B cell (primary cell): ENCODE measurements around the gene PDE3A. TPM values are rescaled to one million over a fixed set of nuclear protein-coding genes. Genes with fewer than 3 reads are reported as not detected.

Source experiments
- ATAC-seq: fragments of 200-7000 bp; cut with Tn5 transposase; one replicate; pipeline ENCODE4 v1.10.0; 2021; ENCODE audit warnings: low read depth, mild to moderate bottlenecking, moderate number of reproducible peaks, moderate library complexity
- CTCF ChIA-PET: fragments of 350-600 bp; sonication (Branson Sonifier 250); formaldehyde crosslinking; loops from one replicate; lab custom pipeline; 2021; ENCODE audit warnings: antibody characterized with exemption, inconsistent platforms; lab: Charles Lee
- POLR2A ChIA-PET: fragments of 350-600 bp; sonication (Branson Sonifier 250); formaldehyde crosslinking; loops from one replicate; lab custom pipeline; 2021; ENCODE audit warnings: antibody characterized with exemption; lab: Charles Lee
- DNase-seq: peaks from one replicate; pipeline ENCODE4 v3.0.0; 2013
- H2AFZ ChIP-seq: 2 replicates; pipeline ENCODE4 v1.6.1; 2012; ENCODE audit warnings: mild to moderate bottlenecking, low read depth, low read length; ENCODE audit not compliant: insufficient read depth, poor library complexity, severe bottlenecking
- H3K27ac ChIP-seq, 2 donors: 1 replicate in 1 of 2; 2 replicates in 1 of 2; pipeline ENCODE4 v1.5.1; 2012 to 2013; ENCODE audit warnings: low read length in 2 of 2, mild to moderate bottlenecking in 2 of 2, moderate library complexity in 1 of 2
- H3K27me3 ChIP-seq, 4 experiments: fragments of 200-600 bp in 1 of 4; sonication (generic) in 1 of 4; replicated peaks in 1 of 4; 1 replicate in 2 of 4; 2 replicates in 2 of 4; pipeline versions ENCODE4 v1.6.1 to v1.7.0; 2013 to 2016; ENCODE audit warnings: low read length in 3 of 4, mild to moderate bottlenecking in 2 of 4, mixed read lengths in 1 of 4, moderate library complexity in 1 of 4; ENCODE audit not compliant: insufficient read depth in 4 of 4, control insufficient read depth in 3 of 4; ENCODE audit errors: control extremely low read depth in 1 of 4
- H3K36me3 ChIP-seq, 2 experiments: replicated peaks in 1 of 2; 1 replicate in 1 of 2; 2 replicates in 1 of 2; pipeline versions ENCODE4 v1.6.1 to v1.7.1; 2013; ENCODE audit warnings: low read length in 1 of 2; ENCODE audit not compliant: insufficient read depth in 2 of 2, control insufficient read depth in 1 of 2; ENCODE audit errors: control extremely low read depth in 1 of 2, extremely low read depth in 1 of 2
- H3K4me1 ChIP-seq, 2 donors: fragments of 200-600 bp in 1 of 2; sonication (generic) in 1 of 2; 1 replicate in 1 of 2; 2 replicates in 1 of 2; pipeline versions ENCODE4 v1.5.1 to v1.6.1; 2013 to 2017; ENCODE audit warnings: low read length in 2 of 2; ENCODE audit not compliant: control insufficient read depth in 2 of 2, insufficient read depth in 2 of 2
- H3K4me2 ChIP-seq: replicated peaks from 2 replicates; pipeline ENCODE3; 2012; ENCODE audit warnings: mild to moderate bottlenecking, low read depth, low read length; ENCODE audit not compliant: poor library complexity, severe bottlenecking
- H3K4me3 ChIP-seq, 5 experiments: fragments of 200-600 bp in 1 of 5; sonication (generic) in 1 of 5; 1 replicate in 3 of 5; 2 replicates in 2 of 5; pipeline versions ENCODE4 v1.5.1 to v1.7.0; 2011 to 2016; ENCODE audit warnings: low read length in 4 of 5, mild to moderate bottlenecking in 4 of 5, low read depth in 2 of 5, control low read depth in 1 of 5, moderate library complexity in 1 of 5; ENCODE audit not compliant: insufficient read depth in 1 of 5; ENCODE audit errors: control extremely low read depth in 1 of 5, extremely low read depth in 1 of 5
- H3K79me2 ChIP-seq: fragments of 200-600 bp; sonication (generic); one replicate; pipeline ENCODE4 v1.6.0; 2016; ENCODE audit warnings: low read length; ENCODE audit not compliant: control insufficient read depth, insufficient read depth
- H3K9ac ChIP-seq: fragments of 200-600 bp; sonication (generic); 2 replicates; pipeline ENCODE4 v1.6.1; 2017; ENCODE audit warnings: mild to moderate bottlenecking, low read length, moderate library complexity
- H3K9me3 ChIP-seq, 3 donors: one replicate each; pipeline versions ENCODE4 v1.6.1 to v1.7.1; 2013; ENCODE audit warnings: low read length in 2 of 3; ENCODE audit not compliant: control insufficient read depth in 2 of 3, insufficient read depth in 1 of 3; ENCODE audit errors: control extremely low read depth in 1 of 3
- H4K20me1 ChIP-seq: 2 replicates; pipeline ENCODE4 v1.6.0; 2012; ENCODE audit warnings: mild to moderate bottlenecking, low read length; ENCODE audit not compliant: insufficient read depth, control insufficient read depth, poor library complexity, severe bottlenecking
- H3K27ac Mint-ChIP-seq: one replicate; pipeline ENCODE4 v1.8.0; 2021; ENCODE audit warnings: mixed read lengths
- H3K27me3 Mint-ChIP-seq: one replicate; pipeline ENCODE4 v1.8.0; 2021; ENCODE audit warnings: mixed read lengths
- H3K4me1 Mint-ChIP-seq: one replicate; pipeline ENCODE4 v1.8.0; 2021; ENCODE audit warnings: mixed read lengths
- H3K4me3 Mint-ChIP-seq: one replicate; pipeline ENCODE4 v1.8.0; 2021; ENCODE audit warnings: mixed read lengths
- H3K9me3 Mint-ChIP-seq: one replicate; pipeline ENCODE4 v1.8.0; 2022; ENCODE audit warnings: mixed read lengths; ENCODE audit not compliant: insufficient read depth
- CTCF ChIP-seq: fragments of 200-600 bp; IDR thresholded peaks from one replicate; pipeline ENCODE4 v1.8.0; 2022; ENCODE audit warnings: antibody characterized with exemption, mild to moderate bottlenecking
- EZH2 ChIP-seq: IDR thresholded peaks from 2 replicates; pipeline ENCODE4 v1.6.1; 2012; ENCODE audit warnings: borderline replicate concordance, low read depth, mild to moderate bottlenecking, moderate library complexity, low read length; ENCODE audit not compliant: insufficient read depth, poor library complexity, severe bottlenecking
- WGBS: methylation state at CpG from one replicate; pipeline ENCODE4 v1.1.5; 2013; ENCODE audit warnings: missing lambda C conversion rate; ENCODE audit not compliant: insufficient coverage; 5-methylcytosine and 5-hydroxymethylcytosine counted together
- intact Hi-C: fragments of 100-400 bp; cut with micrococcal nuclease; formaldehyde crosslinking; loops from one replicate; pipeline ENCODE4 v1.10.0; 2022
- polyA plus RNA-seq: library from polyadenylated mRNA; depleted of rRNA; stranded (reverse); fragments of >200 nt; gene quantifications from 2 replicates; pipeline ENCODE4 v1.2.3, GENCODE V29; 2012
- total RNA-seq, 2 donors: library from RNA; stranded (reverse); fragments of 120-200 nt in 1 of 2; gene quantifications; 1 replicate in 1 of 2; 2 replicates in 1 of 2; pipeline versions ENCODE4 v1.2.3 to v1.2.4, GENCODE V29; 2013 to 2022

Gene PDE3A
- total and polyA plus RNA-seq, 2 donors (not counting 1 experiment from before 2014, with no cell fraction given) = not detected

- Mint-ChIP-seq H3K4me1 (no peaks in the 10 kb centered on the region), H3K9me3 (no peaks in the 10 kb centered on the region), H3K27me3 (no peaks in the 10 kb centered on the region), H3K27ac (no peak overlapping the region), H3K4me3 (no peak overlapping the region)
- WGBS = 92% methylated on average over 2 of the region's 3 CpGs
- Histone ChIP-seq H3K4me2 (no peak overlapping the region), H3K27ac (no peak overlapping the region), H3K79me2 (no peaks in the 10 kb centered on the region), H2AFZ (no peak overlapping the region), H3K9ac (no peak overlapping the region), H3K4me1 (no peaks in the 10 kb centered on the region), H3K4me3 (no peak overlapping the region), H3K36me3 (no peaks in the 10 kb centered on the region), H3K27me3 (no peaks in the 10 kb centered on the region), H4K20me1 (no peaks in the 10 kb centered on the region), H3K9me3 (peaks cover 0 to 4% (median 0%) of the 10 kb centered on the region in 3 donors)
- POLR2A ChIA-PET = no interaction called here
- intact Hi-C loops = no loop called here
- ATAC-seq (no peak), DNase-seq (no peak)
- CTCF ChIA-PET = no interaction called here
- TF ChIP-seq EZH2 = no peak
- no peak for TF ChIP-seq CTCF
Observed at GRCh38 chr12:20451761-20452160, 83.4 kb downstream of the PDE3A start.

- intact Hi-C loops = no loop called here
- DNase-seq (no peak), ATAC-seq (no peak)
- no peaks in the 10 kb centered on the region for H4K20me1 ChIP-seq
- TF ChIP-seq EZH2 (no peak), CTCF (no peak)
- 100% methylated on average over 1 of the region's 4 CpGs for WGBS
- no peaks in the 10 kb centered on the region for H3K4me1 ChIP-seq
- H3K4me2 ChIP-seq = no peak overlapping the region
- no peak overlapping the region for H3K4me3 ChIP-seq
- Mint-ChIP-seq H3K27me3 (no peaks in the 10 kb centered on the region), H3K9me3 (no peaks in the 10 kb centered on the region), H3K4me1 (no peaks in the 10 kb centered on the region), H3K27ac (no peak overlapping the region), H3K4me3 (no peak overlapping the region)
- H2AFZ ChIP-seq = no peak overlapping the region
- no peak overlapping the region for H3K27ac ChIP-seq
- H3K36me3 ChIP-seq = no peaks in the 10 kb centered on the region
- no peaks in the 10 kb centered on the region for H3K79me2 ChIP-seq
- H3K9me3 ChIP-seq = peaks cover 0 to 4% (median 0%) of the 10 kb centered on the region in 3 donors
- H3K27me3 ChIP-seq = no peaks in the 10 kb centered on the region
- ChIA-PET CTCF (no interaction called here), POLR2A (no interaction called here)
- no peak overlapping the region for H3K9ac ChIP-seq
Observed at GRCh38 chr12:20452496-20453010, 84.2 kb downstream of the PDE3A start.
